ENCODE measurements around the gene NFIB. TPM values are rescaled to one million over a fixed set of nuclear protein-coding genes. Genes with fewer than 3 reads are reported as not detected.

The NFIB gene
- total and polyA plus RNA-seq, 2 of the 4 experiments (the other 2 are of a cell fraction), result 1.4 to 2.0 TPM

DNA sequence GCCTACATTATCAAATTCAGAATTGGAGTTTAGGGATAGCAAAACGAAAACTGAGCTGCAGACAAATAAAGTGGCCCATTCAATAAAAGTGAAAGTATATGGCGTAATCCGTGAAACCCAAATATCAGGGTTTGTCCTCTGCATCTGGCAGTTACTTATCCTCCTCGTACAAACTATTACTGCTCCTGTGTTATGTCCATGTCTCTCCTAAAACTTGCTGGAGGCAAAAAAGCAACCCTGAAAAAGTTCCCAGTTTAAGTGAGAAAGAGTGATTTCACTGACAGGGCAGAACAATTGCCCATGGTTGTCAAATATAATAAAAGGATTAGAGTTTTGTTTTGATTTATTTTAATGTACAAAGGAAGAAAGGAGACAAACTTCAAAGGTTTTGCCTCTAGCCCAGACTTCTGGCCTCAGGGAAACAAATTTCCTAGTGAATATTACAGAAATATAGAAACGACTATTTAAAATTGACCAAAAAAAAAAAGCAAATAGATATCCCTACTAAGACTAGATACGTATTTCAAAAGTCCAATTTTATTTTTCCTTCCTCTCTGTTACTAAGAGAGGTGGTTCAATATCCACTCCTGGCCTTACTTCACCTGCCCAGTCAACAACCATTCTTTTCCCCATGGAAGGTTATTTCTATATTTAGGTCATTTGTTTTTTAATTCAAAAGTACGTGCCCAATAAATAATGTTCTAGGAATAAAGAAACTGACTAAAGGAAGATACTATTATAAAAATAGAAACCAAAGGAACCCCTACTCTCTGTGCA, 50.0 kb downstream of the NFIB start:
- ATAC-seq (ENCODE audit: low read depth) (no peak), DNase-seq (no peak)
- no peaks in the 10 kb centered on the region for H3K4me1 ChIP-seq (ENCODE audit: control insufficient read depth, insufficient read depth, low read length)
- H3K9ac ChIP-seq (ENCODE audit: low read depth, low read length), result no peak overlapping the region
- H3K4me2 ChIP-seq (ENCODE audit: low read depth, low read length), result no peak overlapping the region
- in situ Hi-C loops (cut with MboI; ENCODE audit: low sequenced_read_pairs), result no loop called here
- dilution Hi-C loops (cut with HindIII; ENCODE audit: low sequenced_read_pairs, unreplicated experiment), result no loop called here
- intact Hi-C loops (cut with micrococcal nuclease), result no loop called here
- H2BK5ac ChIP-seq (ENCODE audit: low read depth, low read length, poor library complexity, severe bottlenecking), result no peak overlapping the region
- no peak overlapping the region for H3K27ac ChIP-seq (ENCODE audit: insufficient read depth, low read length)
- H3K18ac ChIP-seq (ENCODE audit: low read depth, low read length), result no peak overlapping the region
- no peak overlapping the region for H2BK20ac ChIP-seq (ENCODE audit: low read depth, low read length)
- H3K27me3 ChIP-seq (ENCODE audit: control insufficient read depth, insufficient read depth, low read length), result peaks cover 13% of the 10 kb centered on the region
- no peak overlapping the region for H3K23ac ChIP-seq (ENCODE audit: low read depth, low read length)
- no peak overlapping the region for H2AFZ ChIP-seq (replicated peaks; ENCODE audit: low read length, poor library complexity)
- no peak overlapping the region for H3K4me3 ChIP-seq (ENCODE audit: insufficient read depth, low read depth, low read length)
- TF ChIP-seq CHD1 (IDR thresholded peaks at IDR 0.05; ENCODE audit: low read depth, low read length) (no peak), RFX5 (IDR thresholded peaks at IDR 0.05; ENCODE audit: low read depth, low read length) (no peak), FOS (IDR thresholded peaks at IDR 0.05; ENCODE audit: low read depth, low read length) (no peak), MAZ (IDR thresholded peaks at IDR 0.05; ENCODE audit: borderline replicate concordance, low read depth, low read length) (no peak), RCOR1 (IDR thresholded peaks at IDR 0.05; ENCODE audit: insufficient replicate concordance, low read length) (no peak), MXI1 (IDR thresholded peaks at IDR 0.05; ENCODE audit: borderline replicate concordance, low read depth, low read length) (no peak), POLR2A (IDR thresholded peaks at IDR 0.05; ENCODE audit: low read depth, low read length) (no peak)
- TF ChIP-seq, protein P1, sequence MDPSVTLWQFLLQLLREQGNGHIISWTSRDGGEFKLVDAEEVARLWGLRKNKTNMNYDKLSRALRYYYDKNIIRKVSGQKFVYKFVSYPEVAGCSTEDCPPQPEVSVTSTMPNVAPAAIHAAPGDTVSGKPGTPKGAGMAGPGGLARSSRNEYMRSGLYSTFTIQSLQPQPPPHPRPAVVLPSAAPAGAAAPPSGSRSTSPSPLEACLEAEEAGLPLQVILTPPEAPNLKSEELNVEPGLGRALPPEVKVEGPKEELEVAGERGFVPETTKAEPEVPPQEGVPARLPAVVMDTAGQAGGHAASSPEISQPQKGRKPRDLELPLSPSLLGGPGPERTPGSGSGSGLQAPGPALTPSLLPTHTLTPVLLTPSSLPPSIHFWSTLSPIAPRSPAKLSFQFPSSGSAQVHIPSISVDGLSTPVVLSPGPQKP (IDR thresholded peaks at IDR 0.05; ENCODE audit: borderline replicate concordance, low read depth, low read length), result no peak
- TF ChIP-seq, protein P2, sequence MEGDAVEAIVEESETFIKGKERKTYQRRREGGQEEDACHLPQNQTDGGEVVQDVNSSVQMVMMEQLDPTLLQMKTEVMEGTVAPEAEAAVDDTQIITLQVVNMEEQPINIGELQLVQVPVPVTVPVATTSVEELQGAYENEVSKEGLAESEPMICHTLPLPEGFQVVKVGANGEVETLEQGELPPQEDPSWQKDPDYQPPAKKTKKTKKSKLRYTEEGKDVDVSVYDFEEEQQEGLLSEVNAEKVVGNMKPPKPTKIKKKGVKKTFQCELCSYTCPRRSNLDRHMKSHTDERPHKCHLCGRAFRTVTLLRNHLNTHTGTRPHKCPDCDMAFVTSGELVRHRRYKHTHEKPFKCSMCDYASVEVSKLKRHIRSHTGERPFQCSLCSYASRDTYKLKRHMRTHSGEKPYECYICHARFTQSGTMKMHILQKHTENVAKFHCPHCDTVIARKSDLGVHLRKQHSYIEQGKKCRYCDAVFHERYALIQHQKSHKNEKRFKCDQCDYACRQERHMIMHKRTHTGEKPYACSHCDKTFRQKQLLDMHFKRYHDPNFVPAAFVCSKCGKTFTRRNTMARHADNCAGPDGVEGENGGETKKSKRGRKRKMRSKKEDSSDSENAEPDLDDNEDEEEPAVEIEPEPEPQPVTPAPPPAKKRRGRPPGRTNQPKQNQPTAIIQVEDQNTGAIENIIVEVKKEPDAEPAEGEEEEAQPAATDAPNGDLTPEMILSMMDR (conservative IDR thresholded peaks at IDR 0.05; ENCODE audit: low read depth, low read length), result no peak
- TF ChIP-seq, protein P3, sequence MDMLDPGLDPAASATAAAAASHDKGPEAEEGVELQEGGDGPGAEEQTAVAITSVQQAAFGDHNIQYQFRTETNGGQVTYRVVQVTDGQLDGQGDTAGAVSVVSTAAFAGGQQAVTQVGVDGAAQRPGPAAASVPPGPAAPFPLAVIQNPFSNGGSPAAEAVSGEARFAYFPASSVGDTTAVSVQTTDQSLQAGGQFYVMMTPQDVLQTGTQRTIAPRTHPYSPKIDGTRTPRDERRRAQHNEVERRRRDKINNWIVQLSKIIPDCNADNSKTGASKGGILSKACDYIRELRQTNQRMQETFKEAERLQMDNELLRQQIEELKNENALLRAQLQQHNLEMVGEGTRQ (IDR thresholded peaks at IDR 0.05; ENCODE audit: low read depth, low read length), result no peak
- no CpG with 5 or more reads among the region's 7 CpGs for WGBS, 2 experiments (ENCODE audit: extremely low coverage in 2 of 2, insufficient read length in 1 of 2)
- no peak overlapping the region for H2BK15ac ChIP-seq (ENCODE audit: low read depth, low read length)
- no peak overlapping the region for H3K4ac ChIP-seq (ENCODE audit: low read depth, low read length)
- H3K9me1 ChIP-seq (ENCODE audit: insufficient read depth, low read length), result no peaks in the 10 kb centered on the region
- CTCF ChIA-PET, result no interaction called here
- no peak overlapping the region for H3K56ac ChIP-seq (ENCODE audit: extremely low read depth, insufficient read depth, low read length)
- H4K20me1 ChIP-seq (ENCODE audit: insufficient read depth, low read length), result no peaks in the 10 kb centered on the region
- POLR2A ChIA-PET (ENCODE audit: unreplicated experiment), result no interaction called here
- H2AK9ac ChIP-seq (replicated peaks; ENCODE audit: low read depth, low read length, poor library complexity), result no peak overlapping the region
- no peak overlapping the region for H2BK120ac ChIP-seq (ENCODE audit: low read depth, low read length)
- BruUV-seq (replicated peaks), result no TSS peak
- no peak overlapping the region for H4K8ac ChIP-seq (ENCODE audit: low read depth in 2 of 2, low read length in 2 of 2)
- H3K36me3 ChIP-seq (ENCODE audit: control insufficient read depth, insufficient read depth, low read length), result no peaks in the 10 kb centered on the region
- no peaks in the 10 kb centered on the region for H3K9me3 ChIP-seq (ENCODE audit: control insufficient read depth, insufficient read depth, low read length)
- H2AK5ac ChIP-seq (ENCODE audit: low read depth, low read length), result no peak overlapping the region
- no peak overlapping the region for H4K5ac ChIP-seq (ENCODE audit: low read depth, low read length)
- no peak overlapping the region for H4K91ac ChIP-seq (ENCODE audit: insufficient read depth, low read depth, low read length)
- no peak overlapping the region for H3K14ac ChIP-seq (replicated peaks; ENCODE audit: low read depth, low read length)
- H3K79me1 ChIP-seq (ENCODE audit: low read depth in 1 of 2, low read length in 2 of 2), result no peaks in the 10 kb centered on the region
